Raji (cell line): ENCODE data around the gene LRRC42.

Source experiments
- POLR2A ChIP-seq: IDR thresholded peaks from 2 replicates; pipeline ENCODE4 v1.6.1; 2011; ENCODE audit warnings: low read depth, low read length, control low read depth; ENCODE audit not compliant: insufficient read depth

LRRC42 gene

GRCh38 chr1:54010415-54011117 lies 64.4 kb downstream of the LRRC42 start:
- TF ChIP-seq POLR2A: no peak

- TF ChIP-seq POLR2A: no peak
Measured at GRCh38 chr1:54011316-54012007, 65.3 kb downstream of the LRRC42 start.

GRCh38 chr1:54012008-54012325 lies 65.8 kb downstream of the LRRC42 start:
- no peak for TF ChIP-seq POLR2A

- TF ChIP-seq POLR2A: no peak
Measured at GRCh38 chr1:54012863-54013262, 66.7 kb downstream of the LRRC42 start.

GRCh38 chr1:54013393-54014008 lies 67.4 kb downstream of the LRRC42 start:
- TF ChIP-seq POLR2A: no peak

GRCh38 chr1:54014009-54014629 lies 68.0 kb downstream of the LRRC42 start:
- no peak for TF ChIP-seq POLR2A

GRCh38 chr1:54016343-54017282 lies 70.5 kb downstream of the LRRC42 start:
- TF ChIP-seq POLR2A: no peak
